GM21515 (cell line): ENCODE results near the gene TPRG1.

Source experiments
- ATAC-seq: cut with Tn5 transposase; IDR thresholded peaks from one replicate; pipeline ENCODE4 v1.9.1; 2021; ENCODE audit not compliant: unreplicated experiment

The TPRG1 gene

GRCh38 chr3:189227249-189227648 lies 55.5 kb downstream of the TPRG1 start:
- ATAC-seq: no peak

- peak; percentile 63 for ATAC-seq
Measured at GRCh38 chr3:189229196-189229828, 57.5 kb downstream of the TPRG1 start.

- no peak for ATAC-seq
Measured at GRCh38 chr3:189232790-189233189, 61.0 kb downstream of the TPRG1 start.

- no peak for ATAC-seq
Measured at GRCh38 chr3:189233225-189233858, 61.6 kb downstream of the TPRG1 start.

GRCh38 chr3:189235214-189235613 lies 63.4 kb downstream of the TPRG1 start:
- ATAC-seq: no peak

- ATAC-seq: no peak
Measured at GRCh38 chr3:189236352-189236751, 64.6 kb downstream of the TPRG1 start.

- no peak for ATAC-seq
Measured at GRCh38 chr3:189237526-189237925, 65.8 kb downstream of the TPRG1 start.

GRCh38 chr3:189238071-189238470 lies 66.3 kb downstream of the TPRG1 start:
- ATAC-seq: no peak

GRCh38 chr3:189239616-189240015 lies 67.8 kb downstream of the TPRG1 start:
- ATAC-seq: no peak

GRCh38 chr3:189249987-189250386 lies 78.2 kb downstream of the TPRG1 start:
- no peak for ATAC-seq

- ATAC-seq: no peak
Measured at GRCh38 chr3:189258261-189258660, 86.5 kb downstream of the TPRG1 start.

GRCh38 chr3:189260556-189261493 lies 89.1 kb downstream of the TPRG1 start:
- ATAC-seq: no peak

GRCh38 chr3:189262746-189263145 lies 91.0 kb downstream of the TPRG1 start:
- ATAC-seq: no peak

GRCh38 chr3:189267981-189268613 lies 96.3 kb downstream of the TPRG1 start:
- ATAC-seq: no peak

- ATAC-seq: no peak
Measured at GRCh38 chr3:189269365-189269764, 97.6 kb downstream of the TPRG1 start.

GRCh38 chr3:189270248-189270832 lies 98.6 kb downstream of the TPRG1 start:
- peak; percentile 83 for ATAC-seq

GRCh38 chr3:189272500-189273119 lies 100.8 kb downstream of the TPRG1 start:
- no peak for ATAC-seq

GRCh38 chr3:189273736-189274135 lies 102.0 kb downstream of the TPRG1 start:
- ATAC-seq: no peak

- ATAC-seq: no peak
Measured at GRCh38 chr3:189275182-189275581, 103.4 kb downstream of the TPRG1 start.

- ATAC-seq: no peak
Measured at GRCh38 chr3:189275852-189276251, 104.1 kb downstream of the TPRG1 start.
